HG02885 (cell line): ENCODE results near the gene FOXK1.

Source experiments
- ATAC-seq: cut with Tn5 transposase; IDR thresholded peaks from one replicate; pipeline ENCODE4 v1.9.1; 2021; ENCODE audit warnings: mild to moderate bottlenecking; ENCODE audit not compliant: unreplicated experiment, poor library complexity

FOXK1 gene

DNA sequence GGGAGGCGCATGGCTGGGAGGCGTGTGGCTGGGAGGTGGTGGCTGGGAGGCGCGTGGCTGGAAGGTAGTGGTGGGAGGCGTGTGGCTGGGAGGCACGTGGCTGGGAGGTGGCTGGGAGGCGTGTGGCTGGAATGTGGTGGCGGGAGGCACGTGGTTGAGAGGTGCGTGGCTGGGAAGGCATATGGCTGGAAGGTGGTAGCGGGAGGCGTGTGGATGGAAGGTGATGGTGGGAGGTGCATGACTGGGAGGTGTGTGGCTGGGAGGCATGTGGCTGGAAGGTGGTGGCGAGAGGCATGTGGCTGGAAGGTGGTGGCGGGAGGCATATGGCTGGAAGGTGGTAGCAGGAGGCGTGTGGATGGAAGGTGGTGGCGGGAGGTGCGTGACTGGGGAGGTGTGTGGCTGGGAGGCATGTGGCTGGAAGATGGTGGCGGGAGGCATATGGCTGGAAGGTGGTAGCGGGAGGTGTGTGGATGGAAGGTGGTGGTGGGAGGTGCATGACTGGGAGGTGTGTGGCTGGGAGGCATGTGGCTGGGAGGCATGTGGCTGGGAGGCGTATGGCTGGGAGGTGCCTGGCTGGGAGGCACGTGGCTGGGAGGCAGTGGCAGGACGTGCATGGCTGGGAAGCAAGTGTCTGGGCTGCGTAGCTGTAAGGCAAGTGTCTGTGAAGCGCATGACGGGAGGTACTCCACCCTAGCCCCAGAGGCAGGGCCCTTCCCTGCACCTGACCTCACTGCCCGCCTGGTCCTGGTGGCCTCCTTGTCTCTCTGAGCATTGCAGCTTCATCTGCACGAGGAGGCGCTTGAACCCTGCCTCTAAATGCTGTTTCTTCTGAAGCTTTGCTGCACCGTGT, 35.1 kb downstream of the FOXK1 start:
- ATAC-seq, result no peak

DNA sequence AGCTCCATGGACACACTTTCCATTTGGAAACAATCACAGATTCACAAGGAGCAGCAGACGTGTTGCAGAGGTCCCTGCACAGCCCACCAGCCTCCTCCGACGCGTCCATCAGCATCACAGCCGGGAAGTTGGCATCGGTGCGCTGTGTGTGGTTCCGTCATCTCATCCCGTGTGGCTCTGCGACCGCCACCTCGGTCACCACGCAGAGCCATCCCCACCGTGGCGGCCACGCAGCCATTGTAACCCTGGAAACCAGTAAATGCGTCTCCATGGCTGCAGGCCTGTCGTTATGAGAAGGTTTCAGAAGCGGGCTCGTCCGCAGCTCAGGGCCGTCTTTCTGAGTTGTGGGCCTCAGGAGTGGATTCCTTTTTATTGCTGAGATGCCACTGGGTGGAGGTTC, 36.0 kb downstream of the FOXK1 start:
- ATAC-seq, result no peak

DNA sequence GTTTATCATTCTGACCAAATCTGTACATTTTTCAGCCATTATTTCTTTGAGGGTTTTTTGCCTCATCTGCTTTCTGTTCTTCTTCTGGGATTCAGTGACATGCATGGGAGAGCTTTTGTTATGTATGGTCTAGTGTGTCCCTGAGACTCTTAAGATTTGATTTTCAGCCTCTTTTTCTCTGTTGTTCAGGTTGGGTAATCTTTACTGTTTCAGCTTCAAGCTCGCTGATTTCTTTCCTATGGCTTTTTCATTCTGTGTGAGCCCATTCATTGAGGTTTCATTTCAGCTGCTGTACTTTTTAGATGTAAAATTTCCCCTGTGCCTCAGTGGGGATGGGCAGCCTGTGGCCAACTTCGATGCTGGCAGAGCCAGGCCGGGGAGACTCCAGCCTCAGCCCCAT, 38.1 kb downstream of the FOXK1 start:
- ATAC-seq, result no peak

- ATAC-seq, result no peak
These were observed 40.2 kb downstream of the FOXK1 start for GRCh38 chr7:4722308-4722707.

DNA sequence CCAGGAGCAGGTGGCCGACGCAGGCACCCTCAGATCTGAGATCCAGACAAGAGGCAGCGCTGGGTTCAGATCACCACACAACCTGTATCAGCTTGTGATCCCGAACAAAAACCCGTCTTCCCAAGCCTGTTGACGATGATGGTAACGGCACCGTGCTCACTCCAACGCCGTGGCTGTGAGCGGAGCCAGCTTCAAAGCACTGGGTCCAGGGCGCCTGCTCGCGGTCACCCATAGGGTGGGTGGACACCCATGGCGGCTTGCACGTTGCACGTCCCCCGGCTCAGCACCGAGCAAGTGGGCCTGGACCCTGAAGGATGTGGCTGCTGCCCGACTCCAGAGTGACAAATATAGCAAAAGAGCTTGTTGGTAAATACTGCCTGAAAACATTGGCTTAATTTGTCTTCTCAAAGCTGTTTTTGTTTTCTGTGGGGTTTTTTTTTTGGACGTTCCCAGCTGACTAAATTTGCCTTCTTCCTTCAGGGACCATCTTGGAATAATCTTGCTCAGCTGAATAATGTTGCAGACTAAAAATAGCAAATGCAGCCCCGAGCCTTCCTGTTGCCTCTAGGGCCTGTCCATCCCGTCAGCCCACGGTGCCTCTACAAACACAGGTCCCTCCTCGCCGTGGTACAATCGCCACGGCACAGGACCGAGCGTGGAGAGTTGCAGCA, 41.0 kb downstream of the FOXK1 start:
- no peak for ATAC-seq

DNA sequence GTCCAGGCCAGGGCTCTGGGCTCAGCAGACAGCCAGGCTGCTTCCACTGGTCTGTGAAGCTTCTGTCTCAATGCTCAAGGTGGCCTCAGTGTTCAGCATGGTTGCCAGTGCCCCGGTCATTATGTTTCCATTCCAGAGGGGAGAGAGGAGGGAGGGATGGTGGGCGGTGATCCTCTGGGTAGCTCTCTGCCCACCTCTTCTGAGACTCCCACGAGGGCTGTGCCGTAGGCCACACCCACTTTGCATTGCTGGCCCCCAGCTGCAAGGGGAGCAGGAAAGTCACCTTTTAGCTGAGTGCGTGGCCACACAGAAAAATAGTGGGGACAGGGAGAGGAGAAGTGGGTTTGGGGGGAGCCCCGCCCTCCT, 42.5 kb downstream of the FOXK1 start:
- ATAC-seq, result no peak

- peak; percentile 82 for ATAC-seq
These were observed 43.1 kb downstream of the FOXK1 start for GRCh38 chr7:4725014-4725849.

- ATAC-seq, result no peak
These were observed 43.9 kb downstream of the FOXK1 start for GRCh38 chr7:4725850-4726450.

DNA sequence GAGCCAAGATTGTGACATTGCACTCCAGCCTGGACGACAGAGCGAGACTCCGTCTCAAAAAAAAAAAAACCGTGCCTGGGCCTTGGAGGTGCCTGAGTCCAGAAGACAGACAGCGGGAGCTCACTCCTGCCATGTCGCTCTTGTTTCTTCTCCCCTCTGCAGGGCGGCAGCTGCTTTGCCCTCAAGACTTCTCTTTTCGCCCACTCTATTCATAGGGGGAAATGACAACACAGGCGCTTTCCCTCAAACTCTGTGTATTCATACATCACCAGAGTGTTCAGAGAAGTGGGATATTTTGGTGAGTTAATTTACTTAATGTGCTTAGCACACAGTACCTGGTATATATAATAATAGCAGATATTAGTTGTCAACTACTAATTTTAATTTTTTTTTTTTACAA, 44.5 kb downstream of the FOXK1 start:
- no peak for ATAC-seq

DNA sequence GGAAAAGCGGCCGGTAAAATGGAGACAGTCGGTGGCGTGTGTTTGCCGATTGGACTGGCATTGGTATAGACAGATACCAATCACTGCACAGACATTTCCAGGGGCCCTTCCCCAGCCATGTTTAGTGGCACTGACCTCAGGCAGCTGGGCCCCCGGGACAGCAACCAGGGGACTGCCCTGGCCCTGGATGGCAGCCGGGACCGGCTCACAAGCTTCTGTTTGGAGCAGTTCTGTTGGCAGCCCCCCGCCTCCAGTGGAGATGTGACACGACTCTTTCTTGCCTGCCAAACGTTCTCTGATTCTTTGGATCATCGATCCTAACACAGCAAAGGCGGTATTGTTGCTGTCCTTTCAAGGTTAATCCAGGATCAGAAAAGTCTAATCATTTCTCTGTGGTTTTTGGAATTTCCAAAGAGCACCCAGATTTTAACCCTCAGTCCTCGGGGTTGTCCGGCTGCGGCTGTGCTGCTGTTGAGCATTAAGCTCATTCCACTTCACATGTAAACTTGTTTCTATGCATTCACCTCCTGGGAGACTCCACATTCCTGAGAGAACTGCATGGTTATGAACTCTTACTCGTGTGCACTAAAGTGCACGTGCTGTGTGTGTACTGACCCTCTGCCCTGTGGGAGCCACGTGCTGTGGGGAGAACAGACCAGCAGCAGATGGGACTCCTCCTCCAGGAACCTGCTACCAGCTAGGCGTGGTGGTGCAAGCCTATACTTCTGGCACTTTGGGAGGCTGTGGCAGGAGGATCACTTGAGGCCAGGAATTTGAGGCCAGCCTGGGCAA, 46.0 kb downstream of the FOXK1 start:
- ATAC-seq, result no peak

GRCh38 chr7:4729266-4729665, 47.2 kb downstream of the FOXK1 start:
- no peak for ATAC-seq

DNA sequence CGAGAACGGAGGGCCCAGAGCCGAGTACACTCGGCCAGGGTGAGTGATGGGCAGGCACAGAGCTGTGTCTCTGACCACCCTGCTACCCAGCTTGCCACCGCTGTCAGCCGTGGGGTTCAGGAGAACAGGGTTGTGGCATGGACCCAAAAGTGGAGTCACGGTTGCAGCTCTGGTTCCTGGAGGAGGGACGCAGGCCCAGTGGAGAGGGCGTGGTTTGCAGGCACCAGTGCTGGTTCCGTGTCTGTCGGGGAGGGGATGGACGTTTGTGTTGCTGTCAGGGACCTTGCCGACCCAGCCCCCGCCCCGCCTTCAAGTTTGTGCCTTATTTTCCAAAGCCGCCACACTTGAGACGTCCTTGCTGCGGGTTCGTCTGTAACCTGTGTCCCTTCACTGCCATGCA, 48.2 kb downstream of the FOXK1 start:
- no peak for ATAC-seq

- ATAC-seq, result no peak
These were observed 48.9 kb downstream of the FOXK1 start for GRCh38 chr7:4730971-4731370.

GRCh38 chr7:4731803-4732202, 49.7 kb downstream of the FOXK1 start:
- ATAC-seq, result no peak

DNA sequence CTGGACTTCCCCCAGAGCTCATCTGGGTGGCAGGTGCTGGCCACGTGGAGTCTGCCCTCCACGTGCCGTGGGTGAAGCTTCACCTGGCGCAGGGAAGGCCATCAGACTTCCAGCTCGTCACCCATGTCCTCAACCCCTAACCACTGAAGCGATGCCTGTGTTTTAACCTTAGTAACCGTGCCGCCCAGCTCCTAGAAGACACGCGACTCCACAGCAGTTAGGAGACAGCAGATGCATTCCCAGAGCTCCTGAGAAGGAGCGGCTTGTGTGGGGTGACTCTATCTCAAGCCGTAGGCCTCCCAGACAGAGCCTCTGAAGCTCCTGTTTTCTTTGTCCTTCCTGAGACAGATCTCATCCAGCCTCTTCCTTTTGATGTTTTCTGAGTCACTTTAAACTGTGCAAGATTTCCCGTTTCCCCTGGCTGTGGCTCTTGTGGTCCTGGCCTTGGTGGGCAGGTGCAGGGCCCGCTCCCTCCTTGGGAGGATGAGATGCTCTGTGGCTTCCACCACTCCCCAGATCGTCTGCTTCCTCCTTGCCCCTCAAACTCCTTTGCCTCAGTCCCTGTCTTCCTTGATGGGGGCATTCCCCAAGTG, 51.9 kb downstream of the FOXK1 start:
- ATAC-seq, result no peak

DNA sequence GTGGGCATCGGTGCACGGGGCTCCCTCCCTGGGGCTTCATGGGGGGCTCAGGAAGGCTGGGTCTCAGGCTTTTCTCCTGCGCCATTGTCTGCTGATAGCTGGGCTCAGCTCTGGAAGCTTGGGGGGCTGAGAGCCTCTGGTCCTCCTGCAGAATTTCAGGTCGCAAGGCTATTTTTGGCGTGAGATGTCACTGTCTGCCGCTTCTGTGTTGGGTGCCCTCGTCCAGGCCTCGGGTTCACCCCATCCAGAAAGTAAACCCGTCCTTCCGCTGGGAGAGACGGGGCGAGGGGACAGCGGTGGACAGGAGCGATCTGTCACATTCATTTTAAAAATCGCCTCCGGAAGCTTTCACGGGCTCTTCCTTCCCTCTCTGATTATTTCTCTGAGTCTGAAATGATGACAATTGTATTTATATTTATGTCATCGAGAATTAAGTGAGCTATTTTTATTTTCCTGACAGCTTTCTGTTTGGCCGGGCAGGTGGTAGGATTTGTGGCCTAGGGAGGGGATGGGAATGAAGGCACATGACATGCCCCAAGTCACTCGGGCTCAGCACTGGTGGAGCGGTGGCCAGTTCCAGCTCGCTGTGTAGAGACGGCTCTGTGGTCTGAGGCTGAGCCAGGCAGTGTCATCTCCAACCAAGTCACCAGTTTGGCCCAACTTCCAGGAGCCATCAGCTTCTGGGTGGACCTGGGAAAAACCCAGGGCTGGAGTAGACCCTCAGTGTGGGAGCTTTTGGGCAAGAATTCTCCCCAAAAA, 52.7 kb downstream of the FOXK1 start:
- ATAC-seq, result no peak

- ATAC-seq, result no peak
These were observed 55.2 kb downstream of the FOXK1 start for GRCh38 chr7:4737300-4737699.

DNA sequence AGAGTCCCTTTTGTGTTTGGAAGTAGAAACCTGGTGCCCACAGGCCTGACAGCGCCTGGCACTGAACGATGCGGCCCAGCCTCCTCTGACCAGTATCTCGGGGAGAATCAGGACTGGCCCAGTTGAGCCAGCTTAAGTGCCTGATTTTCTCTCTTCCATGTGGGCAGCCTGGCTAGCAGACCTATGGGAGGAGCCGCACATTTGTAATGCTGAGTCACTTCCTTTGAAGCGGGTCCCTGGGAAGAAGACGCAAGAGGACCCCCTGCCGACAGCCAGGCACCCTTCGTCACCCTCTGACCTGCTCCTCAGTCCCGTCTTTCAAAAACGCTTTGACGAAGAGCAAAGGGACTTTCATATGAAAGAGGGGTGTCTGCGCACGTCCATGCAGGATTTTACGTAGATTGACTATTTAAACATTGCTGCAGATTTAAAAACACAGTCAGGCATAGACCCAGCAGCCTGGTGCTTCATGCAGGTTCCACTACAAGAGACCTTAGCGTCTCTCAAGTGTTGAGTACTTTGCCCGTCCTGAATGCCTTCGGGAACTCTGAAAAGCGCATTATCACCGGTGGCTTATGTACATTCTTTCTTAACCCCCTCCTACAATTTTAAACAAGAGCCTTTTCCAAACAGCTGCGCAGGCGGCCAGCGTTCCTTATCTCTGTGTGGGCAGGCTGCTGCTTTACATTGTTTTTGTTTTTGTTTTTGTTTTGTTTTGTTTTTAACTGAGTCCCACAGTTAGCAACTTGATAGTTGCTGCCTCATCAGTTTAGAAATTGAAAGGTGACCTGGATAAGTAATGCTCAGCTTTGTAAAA, 56.8 kb downstream of the FOXK1 start:
- no peak for ATAC-seq
